Muscle layer of colon (tissue), 2 donors: ENCODE data around the gene SIKE1.
"Not testable (repeated sequence)": the region's sequence is repeated elsewhere in the genome, so short reads cannot be mapped to it uniquely, and the experiment has no call there.

Source experiments
- H3K27ac ChIP-seq: one replicate; pipeline ENCODE4 v1.7.0; 2013; ENCODE audit warnings: low read depth, mild to moderate bottlenecking, low read length, moderate library complexity
- H3K27me3 ChIP-seq, 2 donors: one replicate each; pipeline ENCODE4 v1.7.0; 2013; ENCODE audit warnings: low read length in 2 of 2, mild to moderate bottlenecking in 2 of 2; ENCODE audit not compliant: insufficient read depth in 2 of 2, control insufficient read depth in 1 of 2
- H3K36me3 ChIP-seq: one replicate; pipeline ENCODE4 v1.7.0; 2013; ENCODE audit warnings: mild to moderate bottlenecking, low read length; ENCODE audit not compliant: insufficient read depth
- H3K4me1 ChIP-seq: one replicate; pipeline ENCODE4 v1.7.0; 2013; ENCODE audit warnings: mild to moderate bottlenecking, low read length; ENCODE audit not compliant: insufficient read depth
- H3K4me3 ChIP-seq, 2 donors: one replicate each; pipeline ENCODE4 v1.7.0; 2013; ENCODE audit warnings: low read length in 2 of 2, low read depth in 1 of 2, mild to moderate bottlenecking in 1 of 2, moderate library complexity in 1 of 2
- H3K9ac ChIP-seq: one replicate; pipeline ENCODE4 v1.7.0; 2013; ENCODE audit warnings: low read length
- H3K9me3 ChIP-seq: one replicate; pipeline ENCODE4 v1.7.0; 2013; ENCODE audit warnings: mild to moderate bottlenecking, low read length
- donor health status: abdominal sarcoma.
- donor health status: Adenocarcinoma of cecum.

The SIKE1 gene

DNA sequence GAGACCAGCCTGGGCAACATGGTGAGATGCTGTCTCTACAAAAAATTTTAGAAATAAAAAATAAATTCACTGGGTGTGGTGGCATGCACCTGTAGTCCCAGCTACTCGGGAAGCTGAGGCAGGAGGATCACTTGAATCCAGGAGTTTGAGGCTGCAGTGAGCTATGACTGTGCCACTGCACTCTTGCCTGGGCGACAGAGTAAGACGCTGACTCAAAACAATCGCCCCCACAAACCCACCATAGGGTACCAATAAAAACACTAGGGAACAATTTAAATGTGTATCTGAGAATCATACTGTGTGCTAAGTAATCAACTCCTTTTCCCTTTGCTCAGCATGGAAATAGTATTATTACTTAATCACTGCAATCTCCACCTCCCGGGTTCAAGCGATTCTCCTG is 26.8 kb downstream of the SIKE1 start:
- not testable (repeated sequence) for H3K9ac ChIP-seq, H3K27me3 ChIP-seq, H3K27ac ChIP-seq, H3K4me3 ChIP-seq, H3K36me3 ChIP-seq, H3K9me3 ChIP-seq
- peaks cover 70% of the 10 kb centered on the region for H3K4me1 ChIP-seq

DNA sequence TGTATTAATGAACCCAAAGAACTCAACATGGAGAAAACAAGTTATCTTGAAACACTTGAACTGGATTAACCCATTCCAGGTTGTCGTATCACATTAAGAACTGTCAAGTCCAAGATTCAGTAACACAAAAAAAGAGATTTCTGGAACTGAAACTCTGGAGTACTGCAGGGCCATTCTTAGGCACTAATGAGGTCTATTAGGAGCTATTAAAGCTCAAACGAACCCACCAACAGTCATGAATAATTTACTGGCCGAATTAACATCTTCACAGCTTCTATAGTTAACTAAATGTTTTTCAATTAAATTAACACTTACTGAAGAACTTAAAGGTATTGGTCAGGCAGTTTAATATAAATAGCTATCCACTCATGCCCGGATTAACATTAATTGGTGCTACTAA is 27.3 kb downstream of the SIKE1 start:
- peaks cover 8% of the 10 kb centered on the region for H3K36me3 ChIP-seq
- no peak overlapping the region for H3K27ac ChIP-seq
- H3K27me3 ChIP-seq, result no peaks in the 10 kb centered on the region
- no peak overlapping the region for H3K9ac ChIP-seq
- no peak overlapping the region for H3K4me3 ChIP-seq
- no peaks in the 10 kb centered on the region for H3K9me3 ChIP-seq
- peaks cover 70% of the 10 kb centered on the region for H3K4me1 ChIP-seq

- peaks cover 23% of the 10 kb centered on the region for H3K36me3 ChIP-seq
- no peak overlapping the region for H3K4me3 ChIP-seq
- no peaks in the 10 kb centered on the region for H3K9me3 ChIP-seq
- peaks cover 59% of the 10 kb centered on the region for H3K4me1 ChIP-seq
- H3K27me3 ChIP-seq, result no peaks in the 10 kb centered on the region
- no peak overlapping the region for H3K9ac ChIP-seq
- H3K27ac ChIP-seq, result no peak overlapping the region
Observed at GRCh38 chr1:114750780-114751179, 29.7 kb downstream of the SIKE1 start.

DNA sequence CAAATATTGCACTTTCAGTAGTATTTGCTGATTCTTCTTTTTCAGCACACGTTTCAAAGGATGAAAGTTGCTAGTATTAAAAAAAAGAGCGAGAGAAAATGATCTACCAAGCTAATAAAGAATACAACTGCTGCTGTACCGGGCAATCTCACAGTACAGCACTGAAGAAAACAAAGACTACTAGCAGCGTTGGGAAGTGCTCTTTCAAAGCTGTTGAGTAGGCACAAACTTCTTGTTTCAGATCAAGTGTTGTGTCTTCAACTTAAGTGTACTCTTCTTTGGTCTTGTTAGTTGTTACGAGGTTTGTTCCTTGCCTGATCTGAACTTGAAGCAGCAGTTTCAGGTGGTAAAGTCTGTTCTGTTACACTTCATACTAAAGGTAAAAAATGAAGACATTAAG is 30.6 kb downstream of the SIKE1 start:
- Histone ChIP-seq H3K27ac (no peak overlapping the region), H3K4me3 (no peak overlapping the region), H3K4me1 (peaks cover 49% of the 10 kb centered on the region), H3K9me3 (no peaks in the 10 kb centered on the region), H3K27me3 (no peaks in the 10 kb centered on the region), H3K36me3 (peaks cover 23% of the 10 kb centered on the region), H3K9ac (no peak overlapping the region)

DNA sequence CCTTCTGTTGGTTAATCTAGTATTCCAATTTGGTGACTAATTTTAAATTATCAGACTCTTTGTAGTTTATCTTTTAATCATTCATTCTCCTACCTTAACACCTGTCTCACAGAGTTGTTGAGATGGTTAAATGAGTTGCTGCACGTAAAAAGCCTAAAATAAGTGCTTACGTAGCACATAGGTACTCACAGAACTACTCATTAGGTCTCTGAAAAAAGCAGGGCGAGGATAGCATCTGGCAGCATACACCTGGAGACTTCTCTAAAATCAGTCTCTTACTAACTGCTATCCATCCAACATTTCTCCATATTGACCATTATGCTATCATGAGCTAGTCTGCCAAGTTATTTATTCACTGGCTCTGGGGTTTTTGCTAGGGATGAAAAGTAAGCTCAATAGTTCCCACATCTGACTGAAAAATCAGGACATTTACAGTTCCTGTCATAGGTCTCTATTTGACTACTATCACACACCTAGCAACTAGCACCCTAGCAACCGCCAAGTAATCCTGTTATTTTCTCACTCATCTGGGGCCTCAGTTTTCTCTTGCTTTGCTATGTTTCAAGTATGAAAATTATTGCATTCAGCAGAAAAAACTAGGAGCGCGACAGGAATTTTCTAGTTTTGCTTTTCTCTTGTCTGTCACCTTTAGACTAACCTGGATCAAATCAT is 33.9 kb downstream of the SIKE1 start:
- Histone ChIP-seq H3K9ac (no peak overlapping the region), H3K36me3 (peaks cover 28% of the 10 kb centered on the region), H3K9me3 (no peaks in the 10 kb centered on the region), H3K4me1 (peaks cover 20% of the 10 kb centered on the region), H3K4me3 (no peak overlapping the region), H3K27me3 (no peaks in the 10 kb centered on the region), H3K27ac (no peak overlapping the region)

GRCh38 chr1:114745291-114745690 is 35.2 kb downstream of the SIKE1 start:
- no peaks in the 10 kb centered on the region for H3K9me3 ChIP-seq
- no peak overlapping the region for H3K27ac ChIP-seq
- peaks cover 33% of the 10 kb centered on the region for H3K36me3 ChIP-seq
- H3K4me1 ChIP-seq, result peaks cover 7% of the 10 kb centered on the region
- no peaks in the 10 kb centered on the region for H3K27me3 ChIP-seq
- H3K9ac ChIP-seq, result no peak overlapping the region
- no peak overlapping the region for H3K4me3 ChIP-seq

- Histone ChIP-seq H3K9ac (no peak overlapping the region), H3K4me1 (no peaks in the 10 kb centered on the region), H3K36me3 (peaks cover 36% of the 10 kb centered on the region), H3K9me3 (no peaks in the 10 kb centered on the region), H3K27me3 (no peaks in the 10 kb centered on the region), H3K27ac (no peak overlapping the region), H3K4me3 (no peak overlapping the region)
Observed at GRCh38 chr1:114741963-114742746, 38.3 kb downstream of the SIKE1 start.

- Histone ChIP-seq H3K9me3 (no peaks in the 10 kb centered on the region), H3K4me3 (no peak overlapping the region), H3K9ac (no peak overlapping the region), H3K4me1 (no peaks in the 10 kb centered on the region), H3K36me3 (peaks cover 41% of the 10 kb centered on the region), H3K27ac (no peak overlapping the region), H3K27me3 (no peaks in the 10 kb centered on the region)
Observed at GRCh38 chr1:114740331-114740730, 40.2 kb downstream of the SIKE1 start.

GRCh38 chr1:114737314-114737849 is 43.1 kb downstream of the SIKE1 start:
- Histone ChIP-seq H3K4me1 (no peaks in the 10 kb centered on the region), H3K9me3 (no peaks in the 10 kb centered on the region), H3K4me3 (no peak overlapping the region), H3K9ac (no peak overlapping the region), H3K27me3 (no peaks in the 10 kb centered on the region), H3K36me3 (peaks cover 68% of the 10 kb centered on the region), H3K27ac (no peak overlapping the region)

DNA sequence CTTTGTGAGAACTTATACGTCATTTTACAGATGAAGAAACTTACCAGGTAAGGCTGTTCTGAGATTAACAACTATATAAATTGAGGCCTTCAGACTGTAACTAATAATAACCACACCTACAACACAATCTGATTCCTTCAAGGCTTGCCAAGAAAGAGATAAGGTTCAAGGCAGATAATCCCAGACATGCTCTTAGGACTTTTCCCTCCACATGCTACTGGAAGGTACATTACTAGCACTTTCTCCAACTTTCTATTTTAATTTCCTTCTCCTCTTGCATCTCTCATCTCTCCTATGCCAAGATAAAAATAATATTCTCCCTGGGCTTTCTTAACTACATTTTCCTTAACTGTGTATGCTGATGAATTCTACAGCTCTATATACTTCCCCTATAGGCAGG is 45.0 kb downstream of the SIKE1 start:
- no peaks in the 10 kb centered on the region for H3K4me1 ChIP-seq
- H3K4me3 ChIP-seq, result no peak overlapping the region
- H3K9ac ChIP-seq, result no peak overlapping the region
- H3K36me3 ChIP-seq, result peaks cover 75% of the 10 kb centered on the region
- H3K27me3 ChIP-seq, result no peaks in the 10 kb centered on the region
- no peaks in the 10 kb centered on the region for H3K9me3 ChIP-seq
- no peak overlapping the region for H3K27ac ChIP-seq

DNA sequence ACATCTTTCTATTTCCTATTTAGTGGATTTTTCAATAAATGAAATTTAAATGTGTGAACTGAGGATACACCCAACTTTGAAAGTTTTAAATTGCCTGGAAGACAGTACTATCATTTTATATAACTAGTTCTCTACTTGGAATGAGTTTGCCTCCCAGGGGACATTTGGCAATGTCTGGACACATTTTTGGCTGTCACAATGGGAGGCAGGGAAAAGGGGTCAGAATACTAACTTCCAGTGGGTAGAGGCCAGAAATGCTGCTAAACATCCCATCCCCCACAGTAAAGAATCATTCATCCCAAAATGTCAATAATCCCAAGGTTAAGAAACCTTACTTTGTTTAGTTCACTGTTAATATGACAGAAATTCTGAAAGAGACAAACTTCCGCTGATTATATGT is 50.7 kb downstream of the SIKE1 start:
- Histone ChIP-seq H3K9ac (no peak overlapping the region), H3K9me3 (no peaks in the 10 kb centered on the region), H3K27me3 (no peaks in the 10 kb centered on the region), H3K4me1 (no peaks in the 10 kb centered on the region), H3K4me3 (no peak overlapping the region), H3K36me3 (peaks cover 87% of the 10 kb centered on the region), H3K27ac (no peak overlapping the region)
